Globus pallidus (tissue), 1 donor: ENCODE results near the gene TGFBR2.

ENCODE experiments used
- DNase-seq: peaks from one replicate; pipeline ENCODE4 v3.0.0-alpha.2; 2015; ENCODE audit warnings: low spot score

Gene TGFBR2

GRCh38 chr3:30719536-30719935 lies 113.1 kb downstream of the TGFBR2 start:
- DNase-seq, result no peak

GRCh38 chr3:30720586-30721313 lies 114.3 kb downstream of the TGFBR2 start:
- no peak for DNase-seq

- no peak for DNase-seq
Observed at GRCh38 chr3:30721314-30721634, 114.9 kb downstream of the TGFBR2 start.

GRCh38 chr3:30723211-30723610 lies 116.8 kb downstream of the TGFBR2 start:
- DNase-seq, result no peak

- DNase-seq, result no peak
Observed at GRCh38 chr3:30724863-30725262, 118.5 kb downstream of the TGFBR2 start.

- DNase-seq, result no peak
Observed at GRCh38 chr3:30728143-30728542, 121.7 kb downstream of the TGFBR2 start.

- no peak for DNase-seq
Observed at GRCh38 chr3:30729512-30729911, 123.1 kb downstream of the TGFBR2 start.

GRCh38 chr3:30729936-30730335 lies 123.5 kb downstream of the TGFBR2 start:
- no peak for DNase-seq

GRCh38 chr3:30730967-30731366 lies 124.6 kb downstream of the TGFBR2 start:
- no peak for DNase-seq

- no peak for DNase-seq
Observed at GRCh38 chr3:30733209-30733608, 126.8 kb downstream of the TGFBR2 start.

- no peak for DNase-seq
Observed at GRCh38 chr3:30733696-30734095, 127.3 kb downstream of the TGFBR2 start.

GRCh38 chr3:30737743-30738499 lies 131.5 kb downstream of the TGFBR2 start:
- DNase-seq, result no peak

- DNase-seq, result no peak
Observed at GRCh38 chr3:30738605-30739004, 132.2 kb downstream of the TGFBR2 start.

- DNase-seq, result no peak
Observed at GRCh38 chr3:30741889-30742288, 135.5 kb downstream of the TGFBR2 start.

GRCh38 chr3:30742796-30743619 lies 136.6 kb downstream of the TGFBR2 start:
- DNase-seq, result no peak
